Stimulated activated CD4-positive, alpha-beta T cell treated with anti-CD3 and anti-CD28 coated beads, Interleukin-12 subunit alpha, Interleukin-12 subunit beta, amount 100 ng/mL, for 4 hours (primary cell): ENCODE results near the gene MAP1B.

ENCODE experiments used
- DNase-seq: peaks from one replicate; pipeline ENCODE4 v3.0.0-alpha.2; 2020

The MAP1B gene

GRCh38 chr5:72256536-72256935 is 149.3 kb downstream of the MAP1B start:
- no peak for DNase-seq
